ENCODE data around the gene CDHR3.

Gene CDHR3

DNA sequence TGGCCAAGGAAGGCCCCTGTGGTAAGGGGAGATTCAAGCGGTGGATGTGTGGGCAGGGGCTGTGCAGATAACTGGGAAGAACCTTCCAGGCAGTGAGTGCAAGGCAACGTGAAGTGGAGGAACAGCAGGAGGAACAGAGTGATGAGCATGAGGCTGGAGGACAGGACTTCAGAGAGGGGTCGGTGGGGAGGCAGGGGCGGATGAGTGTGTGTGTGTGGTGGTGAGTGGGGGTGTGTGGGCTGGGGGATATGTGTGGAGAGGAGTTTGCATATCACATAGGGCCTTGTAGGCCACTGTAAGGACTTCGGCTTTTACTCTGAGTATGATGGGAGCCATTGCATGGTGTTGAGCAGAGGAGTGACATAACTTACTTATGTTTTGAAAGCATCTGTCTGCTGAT lies 75.2 kb downstream of the CDHR3 start:
- in situ Hi-C loops (cut with HindIII; ENCODE audit: low pct_ligation_motif_present, low pct_unique_long_range_greater_than_20kb, low sequenced_read_pairs): no loop called here

DNA sequence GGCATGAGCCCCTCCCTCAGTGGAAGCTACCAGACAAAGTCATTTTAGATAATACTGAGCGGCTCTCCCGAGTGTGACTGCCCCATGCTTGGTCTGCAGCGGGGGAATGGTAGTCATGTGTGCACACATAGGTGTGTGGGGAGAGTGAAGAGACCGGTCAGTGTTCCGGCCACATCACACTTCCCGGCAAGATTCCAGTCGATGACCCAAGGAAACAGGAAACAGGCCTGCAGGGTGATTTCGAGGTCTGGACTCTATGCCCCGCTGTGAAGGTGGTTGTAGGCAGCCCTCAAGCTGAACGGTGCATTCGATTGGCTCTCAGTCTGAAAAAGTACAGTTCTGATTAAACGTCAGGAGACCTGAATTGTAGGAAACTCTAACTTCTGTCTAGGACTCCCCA lies 75.9 kb downstream of the CDHR3 start:
- no peak for DNase-seq
- in situ Hi-C loops (cut with HindIII; ENCODE audit: low pct_ligation_motif_present, low pct_unique_long_range_greater_than_20kb, low sequenced_read_pairs): no loop called here

More for the DNA sequence above, 75.2 kb downstream of the CDHR3 start:
- DNase-seq: no peak

DNA sequence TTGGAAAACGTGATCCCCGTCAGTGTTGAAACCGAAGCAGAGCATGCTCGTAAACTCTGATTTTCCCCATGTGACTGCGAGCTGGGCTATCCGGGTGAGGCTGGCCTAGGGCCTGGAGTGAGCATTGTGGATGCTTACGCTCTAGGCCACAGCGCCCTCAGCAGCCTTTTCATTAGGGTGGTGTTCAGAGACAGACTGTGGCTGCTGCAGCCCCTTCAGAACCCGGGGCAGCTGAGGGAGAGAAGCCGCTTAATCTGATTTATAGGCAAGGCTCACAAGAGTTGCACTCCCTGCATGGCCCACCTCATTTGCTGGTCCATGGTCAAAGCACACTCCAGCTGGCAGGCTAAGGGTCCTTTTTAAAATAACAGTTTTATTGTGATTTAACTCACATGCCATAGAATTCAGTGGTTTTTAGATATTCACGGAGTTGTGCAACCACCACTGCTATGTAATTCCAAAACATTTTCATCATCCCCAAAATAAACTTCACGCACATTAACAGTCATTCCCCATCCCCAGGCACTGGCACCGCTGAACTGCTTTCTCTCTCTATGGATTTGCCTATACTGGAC lies 76.5 kb downstream of the CDHR3 start:
- in situ Hi-C loops (cut with HindIII; ENCODE audit: low pct_ligation_motif_present, low pct_unique_long_range_greater_than_20kb, low sequenced_read_pairs): no loop called here
- DNase-seq: no peak

DNA sequence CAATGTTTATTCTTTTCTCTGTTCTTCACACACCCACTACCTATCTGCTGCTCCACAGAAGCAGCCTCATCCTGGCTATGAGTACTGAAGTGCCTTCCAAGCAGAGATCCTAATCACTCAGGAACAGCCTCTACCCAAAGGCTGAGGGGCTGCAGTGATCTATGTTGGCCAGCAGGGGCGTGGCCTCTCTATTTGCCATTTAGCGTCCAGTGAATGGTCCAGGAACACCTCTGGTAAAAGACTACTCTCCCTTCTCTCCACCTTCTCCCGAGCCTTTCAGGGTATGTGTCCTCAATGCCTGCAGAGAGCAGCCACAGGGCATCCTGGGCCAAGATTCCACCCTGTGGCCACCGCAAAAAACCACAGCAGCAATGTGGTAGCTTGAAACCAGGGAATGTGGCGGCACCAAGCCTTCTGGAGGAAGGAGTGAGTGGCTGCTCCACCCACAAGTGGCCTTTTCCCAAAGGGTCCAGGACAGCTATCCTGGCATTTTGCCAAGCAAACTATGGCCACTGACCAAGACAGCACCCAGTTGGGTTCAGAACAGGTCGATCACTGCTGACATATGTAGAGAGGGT lies 78.2 kb downstream of the CDHR3 start:
- peak; percentile 70 for DNase-seq
- in situ Hi-C loops (cut with HindIII; ENCODE audit: low pct_ligation_motif_present, low pct_unique_long_range_greater_than_20kb, low sequenced_read_pairs): no loop called here

DNA sequence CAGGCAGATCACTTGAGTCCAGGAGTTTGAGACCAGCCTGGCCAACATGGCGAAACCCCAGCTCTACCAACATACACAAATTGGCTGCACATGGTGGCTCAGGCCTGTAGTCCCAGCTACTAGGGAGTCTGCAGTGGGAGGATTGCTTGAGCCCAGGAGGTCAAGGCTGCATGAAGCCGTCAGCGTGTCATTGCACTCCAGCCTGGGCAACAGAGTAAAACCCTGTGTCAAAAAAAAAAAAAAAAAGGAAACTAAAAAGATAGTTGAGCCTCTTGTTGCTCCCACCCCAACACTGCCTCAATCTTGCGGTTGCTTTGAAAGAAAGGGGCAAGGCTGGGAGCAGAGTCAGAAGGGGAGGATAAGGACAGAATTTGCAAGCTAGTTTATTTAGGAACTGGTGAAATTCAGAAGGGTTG lies 79.1 kb downstream of the CDHR3 start:
- in situ Hi-C loops (cut with HindIII; ENCODE audit: low pct_ligation_motif_present, low pct_unique_long_range_greater_than_20kb, low sequenced_read_pairs): no loop called here
- DNase-seq: no peak

DNA sequence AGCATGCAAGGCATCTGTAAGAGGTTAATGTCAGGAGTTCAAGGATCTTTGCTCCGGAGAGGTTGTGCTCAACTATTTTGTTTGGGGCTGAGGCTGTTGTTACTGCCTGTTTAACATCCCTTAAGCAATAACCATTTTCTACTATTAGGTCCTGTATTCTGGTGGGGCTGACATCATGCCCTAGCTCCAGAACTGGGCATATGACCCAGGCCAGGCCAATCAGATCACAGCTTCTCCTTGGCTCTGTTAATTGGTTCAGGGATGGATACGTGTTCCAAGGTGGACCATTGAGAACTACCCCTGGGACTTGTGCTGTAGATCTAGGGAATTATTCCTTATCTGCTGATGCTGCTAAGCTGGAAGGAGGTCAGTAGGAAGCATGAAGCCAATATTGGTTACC lies 82.1 kb downstream of the CDHR3 start:
- no peak for DNase-seq
- in situ Hi-C loops (cut with HindIII; ENCODE audit: low pct_ligation_motif_present, low pct_unique_long_range_greater_than_20kb, low sequenced_read_pairs): no loop called here

DNA sequence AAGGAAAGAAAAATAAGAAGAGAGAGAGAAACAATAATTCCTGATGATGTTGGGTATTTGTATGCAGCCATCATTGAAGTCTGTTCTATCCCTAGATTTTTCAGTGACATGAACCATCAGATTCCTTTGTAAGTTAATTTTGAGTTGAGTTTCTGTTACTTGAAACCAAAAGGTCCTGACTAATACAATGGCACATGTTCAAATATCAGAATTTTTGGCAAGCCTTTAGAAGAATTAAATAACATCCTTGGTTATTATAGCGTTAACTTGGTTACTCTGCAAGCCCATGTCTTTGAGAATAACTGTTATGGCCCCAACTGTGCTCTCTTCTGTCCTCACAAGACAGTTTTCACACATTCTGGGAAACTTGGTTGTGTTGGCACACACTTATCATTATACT lies 82.5 kb downstream of the CDHR3 start:
- DNase-seq: no peak
- in situ Hi-C loops (cut with HindIII; ENCODE audit: low pct_ligation_motif_present, low pct_unique_long_range_greater_than_20kb, low sequenced_read_pairs): no loop called here

DNA sequence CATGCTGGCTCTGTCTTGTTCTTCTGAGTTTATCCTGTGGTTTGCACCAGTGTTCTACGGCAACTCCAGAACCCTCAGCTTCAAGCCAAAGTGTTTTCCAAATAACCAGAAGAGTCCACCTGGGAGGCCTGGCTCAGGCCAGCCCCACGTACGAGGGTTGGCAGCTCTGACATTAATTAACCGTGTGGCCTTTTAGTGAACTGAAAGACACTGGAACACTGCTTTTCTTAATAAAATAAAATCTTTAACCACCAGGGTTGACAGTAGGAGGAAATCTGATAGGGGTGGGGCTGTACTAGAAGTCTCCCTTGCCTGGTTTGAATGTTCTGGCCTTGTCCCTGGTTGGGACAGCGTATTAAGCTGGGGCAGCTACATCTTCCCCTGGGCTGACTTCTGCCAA lies 84.1 kb downstream of the CDHR3 start:
- no peak for DNase-seq
- in situ Hi-C loops (cut with HindIII; ENCODE audit: low pct_ligation_motif_present, low pct_unique_long_range_greater_than_20kb, low sequenced_read_pairs): no loop called here

DNA sequence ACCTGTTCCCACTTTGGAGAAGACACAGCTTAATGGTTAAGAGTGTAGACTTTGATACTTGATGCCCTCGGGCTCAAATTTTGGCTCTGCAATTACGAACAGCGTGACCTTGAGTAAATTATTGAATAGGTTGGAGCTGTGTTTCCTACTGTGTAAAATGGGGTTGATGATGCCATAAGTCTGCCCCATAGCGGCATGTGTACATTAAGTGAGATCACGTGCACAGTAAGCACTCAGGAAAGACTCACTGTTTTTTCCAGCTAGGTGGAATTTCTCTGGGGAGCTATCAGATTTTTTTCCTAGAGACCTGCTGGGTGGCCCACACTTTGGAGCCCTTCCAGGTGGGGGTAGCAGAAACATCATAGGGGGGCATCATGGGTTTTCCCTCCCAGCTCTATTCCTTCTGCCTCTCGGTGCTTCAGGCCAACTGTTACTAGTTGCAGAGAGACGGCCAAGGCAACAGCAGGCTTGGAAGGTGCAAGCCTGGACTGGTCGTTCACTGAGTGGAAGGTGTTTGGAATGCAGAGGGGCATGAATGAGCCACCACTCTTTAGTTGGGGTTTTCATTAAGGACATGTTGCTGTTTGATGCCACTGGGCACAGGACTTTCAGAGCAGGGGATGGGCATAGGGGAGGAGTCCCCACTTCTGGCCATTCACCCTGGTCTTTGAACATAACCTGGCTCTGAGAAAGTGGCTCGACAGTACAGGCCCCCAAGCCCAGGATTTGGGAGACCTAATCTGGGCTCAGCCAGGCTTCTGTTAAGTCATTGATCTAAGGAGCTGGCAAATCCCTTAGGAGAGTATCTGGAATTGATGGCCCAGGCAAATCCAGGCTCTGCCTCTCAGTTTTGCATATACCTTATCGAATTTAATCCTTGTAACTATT lies 85.0 kb downstream of the CDHR3 start:
- in situ Hi-C loops (cut with HindIII; ENCODE audit: low pct_ligation_motif_present, low pct_unique_long_range_greater_than_20kb, low sequenced_read_pairs): no loop called here
- DNase-seq: no peak

DNA sequence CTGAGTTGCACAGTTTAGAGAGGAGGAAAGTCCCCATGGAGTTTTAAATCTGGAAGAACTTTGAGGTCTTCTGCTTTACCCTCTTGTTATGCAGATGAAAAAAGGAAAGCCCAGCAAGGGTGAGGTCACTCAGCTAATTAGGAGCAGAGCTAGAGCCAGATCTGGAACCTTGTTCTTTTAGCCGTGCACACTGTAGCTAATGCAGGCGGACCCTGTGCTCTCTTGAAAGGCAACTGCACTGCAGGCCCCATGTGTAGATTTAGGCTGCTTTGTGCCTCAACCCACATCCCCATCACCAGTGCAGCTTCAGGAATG lies 85.6 kb downstream of the CDHR3 start:
- in situ Hi-C loops (cut with HindIII; ENCODE audit: low pct_ligation_motif_present, low pct_unique_long_range_greater_than_20kb, low sequenced_read_pairs): no loop called here
- DNase-seq: no peak

DNA sequence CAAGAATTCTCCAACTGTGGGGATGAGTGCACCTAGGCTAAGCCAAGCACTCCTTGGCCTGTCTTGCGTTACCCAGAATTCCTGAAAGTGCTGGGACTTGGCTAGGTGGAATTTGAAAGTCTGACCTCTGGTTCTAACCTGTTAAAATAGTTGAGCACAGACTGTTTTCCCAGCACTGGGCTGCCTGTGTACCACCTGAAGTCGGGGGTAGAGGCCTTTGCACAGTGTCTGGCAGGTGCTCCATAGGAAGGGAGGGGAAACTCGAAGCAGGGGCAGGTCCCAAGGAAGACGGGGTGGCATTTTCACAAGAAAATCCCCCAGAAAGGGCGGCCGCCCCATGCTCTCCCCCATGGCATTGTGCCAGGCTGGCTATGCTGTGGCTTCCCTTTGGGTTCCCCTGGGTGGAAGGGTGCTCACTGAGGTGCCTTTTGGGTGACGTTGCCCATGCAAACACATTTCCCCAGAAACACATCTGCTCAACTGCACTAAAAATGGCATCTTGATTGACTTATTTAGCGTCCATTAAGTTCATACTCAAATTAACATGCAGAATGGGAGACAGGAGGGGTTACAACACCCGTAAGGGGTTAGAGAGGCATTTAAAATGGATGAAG lies 86.2 kb downstream of the CDHR3 start:
- in situ Hi-C loops (cut with HindIII; ENCODE audit: low pct_ligation_motif_present, low pct_unique_long_range_greater_than_20kb, low sequenced_read_pairs): no loop called here
- no peak for DNase-seq

DNA sequence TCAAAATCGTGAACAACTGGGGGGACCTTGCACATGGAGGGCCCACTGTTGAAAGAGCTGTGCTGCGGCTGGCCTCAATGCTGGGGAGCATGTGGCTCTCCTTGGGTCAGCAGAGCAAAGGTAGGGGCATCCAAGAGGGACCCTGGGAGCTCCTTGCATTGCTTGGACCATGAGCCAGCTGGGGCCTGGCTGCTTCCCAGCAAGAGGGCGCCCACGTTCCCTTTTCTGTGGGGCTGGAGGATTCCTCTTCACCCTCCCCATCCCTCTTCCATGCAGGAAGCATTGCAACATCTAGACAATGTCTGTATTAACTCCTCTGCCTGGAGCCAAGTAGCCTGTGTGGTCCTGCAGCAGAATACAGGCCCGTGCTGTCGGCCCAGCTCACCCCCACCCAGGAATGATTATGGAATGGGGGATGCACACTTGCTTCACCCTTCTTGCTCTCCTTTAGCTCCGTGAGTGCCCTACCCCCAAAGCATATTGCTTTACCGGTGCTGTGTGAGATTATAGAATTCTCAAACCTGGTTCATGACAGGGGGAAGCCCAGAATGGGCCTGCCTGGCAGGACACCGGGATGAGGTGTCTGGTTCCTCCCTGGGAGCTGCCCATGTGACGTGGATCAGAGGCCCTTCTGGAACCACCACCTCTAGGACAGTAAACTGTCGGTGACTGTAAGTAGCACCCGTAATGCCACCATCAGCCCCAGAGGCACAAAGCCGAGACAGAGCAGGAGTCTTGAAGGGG lies 87.1 kb downstream of the CDHR3 start:
- in situ Hi-C loops (cut with HindIII; ENCODE audit: low pct_ligation_motif_present, low pct_unique_long_range_greater_than_20kb, low sequenced_read_pairs): loop anchor here (25.0 kb wide), 1 partner anchor 112 kb away; no protein-coding TSS in a partner anchor
- no peak for DNase-seq

DNA sequence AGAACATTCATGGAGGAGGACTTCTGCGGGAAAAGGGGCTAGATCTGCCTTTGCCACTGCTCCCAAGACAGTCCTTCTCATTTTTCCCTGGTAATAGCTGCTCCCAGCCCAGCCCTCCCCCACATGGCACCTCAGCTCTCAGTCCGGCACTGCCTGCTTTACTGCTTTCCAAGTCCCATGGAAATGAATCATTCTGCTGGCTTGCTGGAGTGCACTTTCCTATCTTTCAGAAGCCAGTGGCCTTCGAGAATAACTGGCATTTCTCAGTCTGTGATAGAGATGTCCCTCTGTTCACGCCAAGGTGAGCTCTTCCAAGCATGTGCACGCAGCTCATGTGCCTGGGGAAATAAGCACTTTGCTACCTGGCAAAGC lies 87.7 kb downstream of the CDHR3 start:
- DNase-seq: no peak
- in situ Hi-C loops (cut with HindIII; ENCODE audit: low pct_ligation_motif_present, low pct_unique_long_range_greater_than_20kb, low sequenced_read_pairs): loop anchor here (25.0 kb wide), 1 partner anchor 112 kb away; no protein-coding TSS in a partner anchor

DNA sequence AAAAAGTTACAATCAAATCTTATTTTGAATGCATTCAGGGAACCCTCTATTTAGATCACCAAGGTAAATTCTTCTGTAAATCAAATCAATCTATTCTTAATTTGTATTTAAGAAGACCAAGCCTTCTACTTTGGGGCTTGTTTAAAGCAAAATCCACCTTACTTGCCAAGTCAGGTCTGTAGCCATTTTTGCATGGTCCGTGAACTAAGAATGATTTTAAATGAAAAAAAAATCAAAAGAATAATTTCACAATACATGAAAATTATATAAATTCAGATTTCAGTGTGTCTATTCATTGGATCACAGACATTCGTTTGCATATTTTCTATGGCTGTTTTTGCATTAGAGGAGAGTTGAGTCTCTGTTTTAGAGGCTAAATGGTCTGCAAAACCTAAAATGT lies 89.6 kb downstream of the CDHR3 start:
- in situ Hi-C loops (cut with HindIII; ENCODE audit: low pct_ligation_motif_present, low pct_unique_long_range_greater_than_20kb, low sequenced_read_pairs): loop anchor here (25.0 kb wide), 1 partner anchor 110 kb away; no protein-coding TSS in a partner anchor
- DNase-seq: no peak

DNA sequence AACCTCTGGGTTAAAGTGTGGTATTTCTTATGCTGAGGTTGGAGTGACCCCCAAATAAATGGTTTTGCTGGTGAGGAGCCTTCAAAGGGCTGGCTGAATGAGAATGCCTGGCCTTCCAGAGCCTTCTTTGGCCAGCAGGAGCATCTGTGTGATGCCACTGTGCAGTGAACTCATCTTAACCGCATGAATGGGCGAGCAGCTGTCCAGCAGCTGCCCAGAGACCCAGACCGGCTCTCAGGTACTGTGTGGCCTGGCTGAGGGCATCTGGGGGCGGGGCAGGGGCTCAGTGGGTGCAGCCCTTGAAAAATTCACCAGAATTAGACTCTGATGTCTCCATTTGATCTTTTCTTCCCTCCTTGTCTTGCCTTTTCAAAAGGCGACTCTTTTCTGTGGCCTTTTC lies 90.0 kb downstream of the CDHR3 start:
- DNase-seq: peak; percentile 25
- in situ Hi-C loops (cut with HindIII; ENCODE audit: low pct_ligation_motif_present, low pct_unique_long_range_greater_than_20kb, low sequenced_read_pairs): loop anchor here (25.0 kb wide), 1 partner anchor 109 kb away; no protein-coding TSS in a partner anchor

DNA sequence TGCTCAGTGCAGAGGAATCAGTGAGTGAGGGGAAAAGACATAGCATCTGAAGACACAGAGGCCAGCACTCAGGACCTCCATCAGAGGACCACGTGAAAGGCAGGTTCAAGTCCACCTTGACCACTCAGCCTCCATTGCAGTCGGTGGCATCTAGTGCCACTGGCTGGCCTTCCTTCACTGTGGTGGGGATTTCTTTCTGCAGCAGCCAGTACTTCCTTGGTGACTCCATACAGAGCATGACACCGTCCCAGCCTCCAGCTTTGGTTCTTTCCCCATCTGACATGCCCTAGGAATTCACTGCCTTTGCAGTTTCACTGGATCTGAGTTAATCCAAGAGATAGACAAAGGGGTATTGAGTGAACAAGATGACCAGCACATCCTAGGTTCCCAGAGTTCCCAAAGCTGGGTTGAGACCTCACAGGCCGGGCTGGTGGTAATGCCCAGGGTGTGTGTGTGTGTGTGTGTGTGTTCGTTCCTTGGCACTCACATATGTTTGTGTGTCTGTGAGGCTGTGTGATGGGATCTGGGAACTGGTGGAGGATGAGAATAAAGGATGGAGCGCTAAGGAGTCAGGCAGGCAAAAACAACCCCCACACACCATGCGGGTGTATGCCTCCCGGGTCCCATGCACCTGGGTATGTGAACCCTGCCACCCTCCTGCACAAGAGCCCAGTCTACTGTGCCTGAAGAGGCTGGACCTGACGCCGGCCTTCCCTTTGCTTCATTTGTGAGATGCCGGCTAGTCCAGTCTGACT lies 91.3 kb downstream of the CDHR3 start:
- DNase-seq: no peak

DNA sequence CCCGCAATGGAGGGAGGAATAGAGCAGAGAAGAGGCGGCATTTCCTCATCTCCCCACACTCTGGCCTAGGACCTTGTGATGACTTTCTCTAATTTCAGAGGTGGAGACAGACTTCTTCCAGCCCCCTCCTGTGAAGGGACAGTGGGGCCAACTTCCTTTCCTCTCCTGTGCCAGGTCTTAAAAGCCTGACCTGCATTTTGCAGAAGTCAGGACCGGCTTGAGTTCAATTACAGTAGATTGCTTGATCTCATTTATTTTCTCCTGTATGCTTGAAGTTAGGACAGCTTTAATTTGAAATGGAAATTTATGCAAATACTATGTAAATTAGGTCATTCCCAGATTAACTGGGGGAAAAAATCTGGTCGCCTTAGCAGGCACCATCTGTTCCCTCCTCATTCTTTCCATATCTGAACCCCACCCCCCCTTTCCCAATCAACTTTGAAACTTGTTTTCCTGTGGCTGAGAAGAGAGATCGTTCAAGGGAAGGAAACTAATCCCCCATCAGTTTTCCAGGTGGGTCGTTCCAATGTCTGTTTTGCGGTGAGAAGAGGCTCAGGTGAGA lies 92.0 kb downstream of the CDHR3 start:
- in situ Hi-C loops (cut with HindIII; ENCODE audit: low pct_ligation_motif_present, low pct_unique_long_range_greater_than_20kb, low sequenced_read_pairs): loop anchor here (25.0 kb wide), 1 partner anchor 107 kb away; no protein-coding TSS in a partner anchor

More for the DNA sequence above, 91.3 kb downstream of the CDHR3 start:
- in situ Hi-C loops (cut with HindIII; ENCODE audit: low pct_ligation_motif_present, low pct_unique_long_range_greater_than_20kb, low sequenced_read_pairs): loop anchor here (25.0 kb wide), 1 partner anchor 108 kb away; no protein-coding TSS in a partner anchor

More for the DNA sequence above, 92.0 kb downstream of the CDHR3 start:
- no peak for DNase-seq
